ENCODE data around the gene PIK3CA.
"Not testable (repeated sequence)": the region's sequence is repeated elsewhere in the genome, so short reads cannot be mapped to it uniquely, and the experiment has no call there.

DNA sequence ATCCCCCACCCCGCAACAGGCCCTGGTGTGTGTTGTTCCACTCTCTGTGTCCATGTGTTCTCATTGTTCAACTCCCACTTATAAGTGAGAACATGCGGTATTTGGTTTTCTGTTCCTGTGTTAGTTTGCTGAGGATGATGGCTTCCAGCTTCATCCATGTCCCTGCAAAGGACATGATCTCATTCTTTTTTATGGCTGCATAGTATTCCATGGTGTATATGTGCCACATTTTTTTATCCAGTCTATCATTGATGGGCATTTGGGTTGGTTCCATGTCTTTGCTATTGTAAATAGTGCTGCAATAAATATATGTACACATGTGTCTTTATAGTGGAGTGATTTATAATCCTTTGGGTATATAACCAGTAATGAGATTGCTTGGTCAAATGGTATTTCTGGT, 126.3 kb downstream of the PIK3CA start:
- TF ChIP-seq, protein P1, sequence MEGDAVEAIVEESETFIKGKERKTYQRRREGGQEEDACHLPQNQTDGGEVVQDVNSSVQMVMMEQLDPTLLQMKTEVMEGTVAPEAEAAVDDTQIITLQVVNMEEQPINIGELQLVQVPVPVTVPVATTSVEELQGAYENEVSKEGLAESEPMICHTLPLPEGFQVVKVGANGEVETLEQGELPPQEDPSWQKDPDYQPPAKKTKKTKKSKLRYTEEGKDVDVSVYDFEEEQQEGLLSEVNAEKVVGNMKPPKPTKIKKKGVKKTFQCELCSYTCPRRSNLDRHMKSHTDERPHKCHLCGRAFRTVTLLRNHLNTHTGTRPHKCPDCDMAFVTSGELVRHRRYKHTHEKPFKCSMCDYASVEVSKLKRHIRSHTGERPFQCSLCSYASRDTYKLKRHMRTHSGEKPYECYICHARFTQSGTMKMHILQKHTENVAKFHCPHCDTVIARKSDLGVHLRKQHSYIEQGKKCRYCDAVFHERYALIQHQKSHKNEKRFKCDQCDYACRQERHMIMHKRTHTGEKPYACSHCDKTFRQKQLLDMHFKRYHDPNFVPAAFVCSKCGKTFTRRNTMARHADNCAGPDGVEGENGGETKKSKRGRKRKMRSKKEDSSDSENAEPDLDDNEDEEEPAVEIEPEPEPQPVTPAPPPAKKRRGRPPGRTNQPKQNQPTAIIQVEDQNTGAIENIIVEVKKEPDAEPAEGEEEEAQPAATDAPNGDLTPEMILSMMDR (IDR thresholded peaks at IDR 0.05), result not testable (repeated sequence)
- not testable (repeated sequence) for TF ChIP-seq EZH2 (IDR thresholded peaks at IDR 0.05)
